NCI-H1436 (cell line): ENCODE results near the gene GNE.
"Not testable (repeated sequence)": the region's sequence is repeated elsewhere in the genome, so short reads cannot be mapped to it uniquely, and the experiment has no call there.

Source experiments
- DNase-seq: peaks from one replicate; lab custom pipeline; 2025; lab: John Stamatoyannopoulos, UW

GNE gene

DNA sequence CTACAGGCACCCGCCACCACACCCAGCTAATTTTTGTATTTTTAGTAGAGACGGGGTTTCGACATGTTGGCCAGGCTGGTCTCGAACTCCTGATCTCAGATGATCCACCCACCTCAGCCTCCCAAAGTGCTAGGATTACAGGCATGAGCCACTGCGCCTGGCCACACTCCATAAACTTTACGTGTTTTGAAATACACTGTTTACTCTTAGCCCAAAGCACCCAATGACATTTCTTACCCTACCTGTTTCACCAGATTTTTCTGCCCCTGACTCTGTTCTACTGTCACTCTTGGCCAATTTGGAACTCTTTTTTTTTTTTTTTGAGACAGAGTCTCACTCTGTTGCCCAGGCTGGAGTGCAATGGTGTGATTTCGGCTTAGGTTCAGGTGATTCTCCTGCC is 15.1 kb upstream of the GNE start:
- not testable (repeated sequence) for DNase-seq

DNA sequence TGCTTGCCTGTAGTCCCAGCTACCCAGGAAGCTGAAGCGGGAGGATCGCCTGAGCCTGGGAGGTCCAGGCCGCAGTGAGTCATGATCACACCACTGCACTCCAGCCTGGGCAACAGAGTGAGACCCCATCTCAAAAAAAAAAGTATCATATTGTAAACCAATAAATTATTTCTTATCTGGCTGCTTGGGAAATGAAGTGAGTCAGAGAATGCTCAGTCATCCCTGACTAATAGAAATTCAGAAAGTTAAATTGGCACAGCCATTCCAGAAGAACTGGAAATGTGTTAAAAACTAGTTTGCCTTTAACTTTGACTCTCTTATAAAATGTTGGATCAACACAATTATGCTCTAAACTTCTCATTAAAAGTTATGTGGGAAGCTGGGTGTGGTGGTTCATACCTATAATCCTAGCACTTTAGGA is 9.8 kb upstream of the GNE start:
- no peak for DNase-seq

DNA sequence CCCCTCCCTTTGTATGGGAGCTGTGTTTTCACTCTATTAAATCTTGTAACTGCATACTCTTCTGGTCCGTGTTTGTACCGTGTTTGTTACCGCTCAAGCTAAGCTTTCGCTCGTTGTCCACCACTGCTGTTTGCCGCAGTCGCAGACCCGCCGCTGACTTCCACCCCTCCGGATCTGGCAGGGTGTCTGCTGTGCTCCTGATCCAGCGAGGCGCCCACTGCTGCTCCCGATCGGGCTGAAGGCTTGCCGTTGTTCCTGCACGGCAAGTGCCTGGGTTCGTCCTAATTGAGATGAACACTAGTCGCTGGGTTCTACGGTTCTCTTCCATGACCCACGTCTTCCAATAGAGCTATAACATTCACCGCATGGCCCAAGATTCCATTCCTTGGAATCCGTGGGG is 6.6 kb upstream of the GNE start:
- DNase-seq, result no peak

DNA sequence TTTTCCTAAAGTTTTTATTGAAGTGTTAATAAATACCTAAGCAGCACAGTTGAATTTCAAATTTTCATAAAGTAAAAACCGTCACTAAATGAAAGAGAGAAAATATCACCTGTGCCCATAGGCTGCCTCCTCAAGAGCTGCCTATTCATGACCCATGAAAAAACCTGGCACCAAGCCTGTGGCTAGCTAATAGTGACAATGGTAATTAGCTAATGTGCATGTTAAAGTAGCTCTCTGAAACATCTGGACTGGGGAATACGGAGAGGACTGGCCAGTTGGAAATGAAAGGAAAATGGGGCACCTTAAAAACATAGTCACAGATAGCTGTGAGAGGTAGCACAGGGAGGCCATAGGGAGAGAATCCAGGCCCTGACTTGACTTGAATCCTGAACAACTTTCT is 5.4 kb upstream of the GNE start:
- DNase-seq, result no peak

DNA sequence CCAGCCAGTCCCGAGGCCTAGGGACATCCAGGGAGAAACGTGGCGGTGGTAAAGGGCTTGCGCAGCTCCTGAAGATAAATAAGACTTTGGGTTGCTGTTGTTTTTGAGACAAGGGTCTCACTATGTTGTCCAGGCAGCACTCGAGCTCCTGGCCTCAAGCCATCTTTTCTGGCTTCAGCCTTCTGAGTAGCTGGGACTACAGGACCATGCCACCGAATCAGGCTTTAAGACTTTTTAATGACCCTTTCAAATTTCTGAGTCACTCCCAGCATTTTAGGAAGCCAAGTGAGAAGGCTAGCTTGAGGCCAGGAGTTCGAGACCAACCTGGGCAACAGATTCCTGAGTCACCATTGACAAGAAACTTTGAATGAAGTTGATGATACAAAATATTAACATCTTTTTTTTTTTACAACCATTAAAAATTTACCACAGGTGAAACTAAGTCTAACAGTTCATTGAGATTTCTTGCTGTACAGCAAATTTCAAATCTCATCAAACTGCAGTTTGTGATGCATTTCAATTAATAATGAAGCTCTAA is 817 bp upstream of the GNE start:
- DNase-seq, result no peak

DNA sequence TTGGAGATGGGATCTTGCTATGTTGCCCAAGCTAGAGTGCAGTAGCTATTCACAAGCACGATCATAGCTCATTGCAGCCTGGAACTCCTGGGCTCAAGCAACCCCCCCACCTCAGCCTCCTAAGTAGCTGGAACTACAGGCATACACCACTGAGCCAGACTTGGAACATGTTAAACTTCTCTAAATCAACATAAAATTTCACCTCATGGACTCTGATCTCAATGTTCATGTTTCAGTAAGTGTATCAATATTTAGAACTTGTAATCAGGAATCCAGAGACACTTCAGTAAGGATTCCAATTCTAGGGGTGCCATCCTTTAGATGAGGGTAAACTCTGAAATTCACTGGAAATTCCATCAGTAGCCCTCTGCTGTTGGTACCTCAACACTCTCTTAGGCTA is 6.8 kb downstream of the GNE start:
- DNase-seq, result no peak

DNA sequence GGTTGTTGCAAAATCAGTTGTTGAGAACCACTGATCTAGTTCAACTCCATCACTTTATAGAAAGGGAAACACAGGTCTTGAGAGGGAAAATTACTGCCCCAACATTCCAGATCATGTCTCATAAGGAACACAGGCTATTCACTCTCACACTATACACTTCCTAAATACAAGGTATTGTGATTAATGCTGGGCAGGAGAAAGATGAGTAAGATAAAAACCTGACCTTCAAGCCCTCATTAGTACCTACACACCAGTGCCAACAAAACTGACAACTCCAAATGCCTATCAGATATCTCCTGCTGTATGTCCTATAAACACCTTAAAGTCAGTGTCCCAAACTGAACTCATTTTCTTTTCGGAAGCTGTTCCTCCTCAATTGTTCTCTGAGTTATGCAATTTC is 8.2 kb downstream of the GNE start:
- no peak for DNase-seq

DNA sequence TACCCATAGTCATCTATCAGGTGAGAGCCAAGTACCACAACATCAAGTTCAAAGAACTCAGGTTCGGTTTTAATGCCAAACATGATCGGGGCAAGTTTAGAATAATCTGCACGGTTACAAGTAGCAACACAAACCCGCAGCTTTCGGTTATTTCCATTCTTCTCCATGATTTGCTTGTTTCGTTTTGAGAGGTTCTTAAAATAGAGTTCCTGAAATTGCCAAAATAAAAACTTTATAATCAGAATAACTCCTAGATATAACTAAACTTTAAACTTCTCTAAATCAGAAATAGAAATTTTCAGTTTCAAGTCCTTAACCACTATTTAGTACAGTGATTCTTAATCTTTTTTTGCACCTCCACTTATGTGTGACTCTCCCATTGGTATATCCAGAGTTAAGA is 9.1 kb downstream of the GNE start:
- no peak for DNase-seq

DNA sequence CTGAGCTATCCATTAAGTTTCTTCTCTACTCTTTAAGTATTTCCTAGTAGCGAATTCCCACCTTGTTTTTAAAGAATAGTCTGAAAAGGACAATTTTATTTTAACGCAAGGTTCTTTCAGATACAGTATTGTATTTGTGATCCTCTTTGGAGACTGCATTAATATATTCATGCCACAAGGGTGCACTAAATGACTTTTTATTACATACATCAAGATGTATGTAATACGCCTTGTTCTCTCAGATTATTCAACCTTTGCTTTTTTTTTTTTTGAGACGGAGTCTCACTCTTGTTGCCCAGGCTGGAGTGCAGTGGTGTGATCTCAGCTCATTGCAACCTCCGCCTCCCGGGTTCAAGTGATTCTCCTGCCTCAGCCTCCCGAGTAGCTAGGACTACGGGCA is 10.2 kb downstream of the GNE start:
- not testable (repeated sequence) for DNase-seq

DNA sequence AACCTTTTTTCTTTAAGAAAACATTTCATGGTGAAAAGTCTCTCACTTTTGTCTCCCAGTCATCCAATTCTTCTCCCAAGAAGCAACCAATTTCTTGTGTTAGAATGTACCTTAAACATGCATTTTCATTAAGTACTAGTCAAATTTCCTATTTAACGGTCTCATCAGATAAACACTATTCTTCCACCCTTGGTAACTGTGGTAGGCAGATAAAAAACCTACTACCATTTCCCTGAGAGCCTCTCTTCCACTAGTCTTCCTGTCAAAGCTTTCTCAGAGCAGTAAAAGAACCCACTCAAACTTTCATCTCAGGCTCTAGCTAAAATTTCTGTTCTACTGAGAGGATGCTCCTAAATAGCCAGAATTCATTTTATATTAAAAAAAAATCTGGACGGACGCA is 10.9 kb downstream of the GNE start:
- DNase-seq, result no peak

DNA sequence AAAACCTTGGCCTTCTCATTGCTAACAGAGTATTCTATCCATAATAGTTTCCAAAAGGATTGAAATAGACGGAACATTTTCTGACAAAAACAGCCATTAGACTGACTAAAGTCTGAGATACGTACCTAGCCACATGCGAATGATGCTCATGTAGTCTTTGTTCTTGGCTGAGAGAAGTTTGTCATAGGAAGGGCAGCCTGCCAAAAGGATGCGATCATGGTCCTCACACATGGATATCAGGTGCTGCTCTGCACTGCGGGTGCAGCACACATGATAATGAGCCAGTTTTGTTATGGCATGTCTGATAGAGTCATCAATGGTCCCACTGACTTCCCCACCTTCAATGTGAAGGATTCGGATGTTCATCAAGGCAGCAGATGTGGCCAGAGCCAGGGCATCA is 12.3 kb downstream of the GNE start:
- DNase-seq, result no peak

DNA sequence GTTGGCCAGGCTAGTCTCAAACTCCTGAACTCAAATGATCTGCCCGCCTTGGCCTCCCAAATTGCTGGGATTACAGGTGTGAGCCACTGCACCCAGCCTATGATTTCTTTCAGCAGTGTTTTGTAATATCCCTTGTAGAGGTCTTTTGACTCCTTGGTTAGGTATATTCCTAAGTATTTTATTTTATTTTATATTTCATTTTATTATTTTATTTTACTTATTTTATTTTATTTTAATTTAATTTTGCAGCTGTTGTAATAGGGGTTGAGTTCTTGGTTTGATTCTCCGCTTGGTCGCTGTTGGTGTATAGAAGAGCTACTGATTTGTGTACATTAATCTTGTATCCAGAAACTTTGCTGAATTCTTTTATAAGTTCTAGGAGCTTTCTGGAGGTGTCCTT is 18.6 kb downstream of the GNE start:
- DNase-seq, result not testable (repeated sequence)

DNA sequence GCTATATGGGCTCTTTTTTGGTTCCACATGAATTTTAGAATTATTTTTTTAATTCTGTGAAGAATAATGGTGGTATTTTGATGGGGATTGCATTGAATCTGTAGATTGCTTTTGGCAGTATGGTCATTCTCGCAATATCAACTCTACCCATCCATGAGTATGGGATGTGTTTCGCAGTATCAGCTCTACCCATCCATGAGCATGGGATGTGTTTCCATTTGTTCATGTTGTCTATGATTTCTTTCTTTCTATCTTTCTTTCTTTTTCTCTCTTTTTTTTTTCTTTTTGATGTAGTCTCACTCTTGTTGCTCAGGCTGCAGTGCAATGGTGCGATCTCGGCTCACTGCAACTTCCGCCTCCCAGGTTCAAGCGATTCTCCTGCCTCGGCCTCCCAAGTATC is 19.0 kb downstream of the GNE start:
- not testable (repeated sequence) for DNase-seq

DNA sequence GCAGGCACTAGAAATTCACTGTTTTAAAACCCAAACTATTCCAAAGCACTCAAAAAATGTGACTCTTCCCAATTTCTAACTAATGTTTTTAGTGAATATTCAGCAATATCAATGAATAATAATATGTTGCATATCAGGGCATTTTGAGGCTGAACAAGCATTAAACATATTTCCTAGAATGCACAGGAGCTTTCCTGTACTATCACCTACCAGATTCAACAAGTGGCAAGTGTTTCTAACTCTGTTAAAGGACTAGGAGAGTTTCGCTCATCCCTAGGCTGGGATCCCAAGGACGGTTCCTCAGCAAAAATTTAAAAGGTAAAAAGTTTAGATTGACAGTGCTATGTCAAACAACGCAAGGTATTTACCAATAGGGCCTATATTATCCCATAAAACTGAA is 21.0 kb downstream of the GNE start:
- no peak for DNase-seq

DNA sequence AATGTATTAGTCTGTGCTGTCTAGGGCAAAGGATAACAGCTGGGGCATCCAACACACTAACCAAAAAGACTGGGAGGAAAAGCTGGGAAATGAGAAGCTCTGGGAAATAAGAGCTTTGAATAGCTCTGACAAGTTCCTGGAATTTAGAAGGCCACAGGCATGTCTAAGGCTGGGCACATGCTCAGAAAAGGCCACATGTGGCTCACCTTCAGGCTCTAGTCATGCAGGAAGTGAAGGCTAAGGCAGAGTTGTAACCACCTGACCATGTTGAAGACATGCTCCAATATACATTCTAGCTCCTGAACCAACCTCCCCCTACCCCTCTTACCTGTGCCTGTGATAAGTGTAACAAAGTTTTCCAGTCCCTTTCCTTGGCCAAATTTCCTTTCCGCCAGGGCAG is 35.8 kb downstream of the GNE start:
- no peak for DNase-seq

DNA sequence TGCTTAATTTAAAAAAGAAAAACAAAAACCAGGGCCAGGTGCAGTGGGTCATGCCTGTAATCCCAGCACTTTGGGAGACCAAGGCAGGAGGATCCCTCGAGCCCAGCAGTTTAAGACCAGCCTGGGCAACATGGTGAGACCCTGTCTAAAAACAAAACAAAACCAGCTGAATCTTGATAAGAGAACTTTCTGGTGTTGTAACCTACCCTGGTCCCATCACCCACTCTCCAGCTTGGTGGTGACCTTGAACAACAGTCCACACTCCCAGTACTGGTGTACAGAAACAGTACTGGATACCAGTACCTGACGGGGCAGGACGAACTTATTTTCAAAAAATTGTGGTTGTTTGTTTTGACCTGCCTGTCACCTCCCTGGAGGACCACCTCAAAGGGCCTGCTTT is 36.6 kb downstream of the GNE start:
- DNase-seq, result no peak

DNA sequence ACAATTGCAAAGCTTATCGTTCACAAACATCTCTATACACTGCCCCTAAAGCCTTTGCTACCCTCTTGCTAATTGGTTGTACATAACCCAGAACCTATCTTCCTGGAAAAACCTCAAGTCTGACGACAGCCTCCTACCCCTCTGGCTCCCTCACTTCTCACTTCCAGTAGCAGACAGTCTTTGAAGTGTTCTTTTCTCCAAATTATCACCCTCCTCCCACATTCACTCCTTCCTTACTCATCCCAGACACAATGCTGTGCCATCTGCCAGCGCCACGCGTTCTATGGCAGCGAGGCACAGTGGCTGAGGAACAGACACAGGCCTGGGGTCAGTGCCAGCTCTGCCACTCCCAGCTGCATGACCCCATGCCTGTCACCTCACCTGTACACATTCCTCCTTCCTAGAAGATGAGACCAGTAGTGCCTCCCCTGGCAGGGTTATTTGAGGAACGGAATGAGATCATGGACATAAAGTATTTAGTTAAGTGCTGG is 39.8 kb downstream of the GNE start:
- DNase-seq, result no peak

DNA sequence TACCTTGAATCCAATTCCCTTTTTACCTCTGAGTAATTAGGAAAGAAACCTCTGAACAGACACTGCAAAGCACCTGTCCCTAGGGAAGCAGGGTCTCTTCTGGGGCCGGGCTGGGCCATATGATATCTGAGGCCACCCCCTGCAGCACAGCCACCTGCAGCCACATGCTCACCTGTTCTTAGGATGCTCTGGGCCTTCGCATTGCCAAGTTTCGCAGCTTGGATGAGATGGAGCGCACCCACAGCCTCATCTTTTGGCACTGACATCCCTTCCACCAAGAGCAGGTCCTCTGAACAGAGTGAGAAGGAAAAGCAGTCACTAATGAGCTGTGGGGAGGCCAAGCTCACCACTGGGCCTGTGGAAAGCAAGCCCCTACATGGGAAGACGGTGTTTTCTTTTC is 40.2 kb downstream of the GNE start:
- no peak for DNase-seq

DNA sequence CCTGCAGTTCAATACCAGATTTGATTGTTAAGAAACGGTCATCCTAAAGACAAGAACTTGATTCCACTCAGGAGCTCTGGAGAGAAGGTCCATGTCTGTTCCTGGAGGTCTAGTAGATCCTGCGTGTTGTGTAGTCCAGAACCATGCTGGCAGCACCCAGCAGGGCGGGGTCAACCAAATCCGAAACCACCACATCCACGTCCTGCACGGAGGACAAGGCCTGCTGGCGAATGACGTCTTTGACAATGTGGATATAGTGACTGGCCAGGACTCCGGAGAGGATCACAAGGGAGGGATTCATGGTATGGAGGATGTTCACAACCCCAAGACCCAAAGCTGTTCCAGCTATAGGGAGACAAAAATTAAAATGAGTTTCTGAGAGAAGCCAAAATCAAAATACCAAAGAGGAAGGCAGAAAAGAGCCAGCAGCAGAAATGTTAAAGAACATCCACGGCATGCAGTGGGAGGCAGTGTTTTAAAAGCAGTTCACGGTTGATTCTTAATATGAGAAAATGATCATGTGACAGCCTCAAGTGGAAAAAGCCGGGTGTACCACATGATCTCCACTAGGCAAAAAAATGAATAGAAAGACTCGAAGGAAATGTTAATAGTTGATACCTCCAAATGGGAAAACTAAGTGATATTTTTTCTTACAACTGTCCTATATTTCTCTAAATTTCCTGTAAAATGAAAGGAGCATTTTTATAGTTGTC is 40.8 kb downstream of the GNE start:
- no peak for DNase-seq

DNA sequence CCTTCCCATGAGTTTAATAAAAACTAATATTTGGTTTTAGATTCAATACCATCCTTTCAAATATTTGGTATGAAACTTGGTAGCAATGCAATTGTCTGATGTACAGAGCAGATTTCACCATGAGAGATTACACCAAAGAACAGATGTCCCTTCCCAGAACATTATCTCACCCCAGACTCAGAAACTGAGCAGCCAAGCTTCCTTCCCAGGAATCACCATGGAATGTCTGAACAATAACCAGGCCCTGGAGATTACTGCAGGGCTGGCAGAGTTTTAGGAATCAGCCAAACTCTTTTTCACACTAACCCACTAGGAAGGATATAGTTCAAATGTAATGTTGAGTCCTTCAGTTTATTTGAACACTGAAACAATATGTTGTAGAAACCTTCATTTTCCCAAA is 43.7 kb downstream of the GNE start:
- no peak for DNase-seq

DNA sequence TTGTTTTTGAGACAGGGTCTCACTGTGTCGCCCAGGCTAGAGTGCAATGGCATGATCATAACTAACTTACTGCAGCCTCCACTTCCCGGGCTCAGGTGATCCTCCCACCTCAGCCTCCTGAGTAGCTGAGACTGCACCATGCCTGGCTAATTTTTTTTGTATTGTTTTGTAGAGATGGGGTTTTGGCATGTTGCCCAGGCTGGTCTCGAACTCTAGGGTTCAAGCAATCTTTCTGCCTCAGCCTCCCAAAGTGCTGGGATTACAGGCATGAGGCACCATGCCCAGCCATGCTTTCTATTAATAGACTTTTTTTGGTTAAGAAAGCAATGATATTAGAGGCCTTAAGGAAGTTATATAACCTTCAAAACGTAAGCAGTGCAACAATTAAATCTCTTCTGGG is 44.3 kb downstream of the GNE start:
- DNase-seq, result no peak

DNA sequence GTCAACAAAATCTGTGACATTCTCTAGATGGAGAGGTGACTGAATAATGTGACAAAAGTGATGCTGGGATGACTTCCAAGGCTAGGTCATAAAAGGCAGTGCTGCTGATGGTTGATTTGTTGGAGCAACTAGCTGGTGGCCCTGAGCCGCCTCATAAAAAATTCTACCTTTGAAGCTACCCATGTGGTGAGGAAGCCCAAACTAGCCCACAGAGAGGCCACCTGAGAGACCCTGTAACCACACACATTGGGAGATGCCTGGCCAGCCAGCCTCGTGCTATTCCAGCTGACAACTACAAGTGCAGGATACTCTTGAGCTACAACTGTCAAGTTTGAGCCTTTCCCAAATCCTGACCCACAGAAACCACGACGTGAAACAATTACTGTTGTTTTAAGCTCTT is 44.9 kb downstream of the GNE start:
- no peak for DNase-seq

DNA sequence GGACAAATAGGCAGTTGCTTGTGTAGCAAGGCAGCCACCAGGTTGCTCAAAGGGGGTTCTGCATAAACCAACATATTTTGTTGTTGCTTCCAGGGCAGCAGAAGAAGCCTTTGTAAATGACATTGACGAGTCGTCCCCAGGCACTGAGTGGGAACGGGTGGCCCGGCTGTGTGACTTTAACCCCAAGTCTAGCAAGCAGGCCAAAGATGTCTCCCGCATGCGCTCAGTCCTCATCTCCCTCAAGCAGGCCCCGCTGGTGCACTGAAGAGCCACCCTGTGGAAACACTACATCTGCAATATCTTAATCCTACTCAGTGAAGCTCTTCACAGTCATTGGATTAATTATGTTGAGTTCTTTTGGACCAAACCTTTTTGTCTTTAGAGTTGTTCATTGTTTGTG is 46.7 kb downstream of the GNE start:
- no peak for DNase-seq

DNA sequence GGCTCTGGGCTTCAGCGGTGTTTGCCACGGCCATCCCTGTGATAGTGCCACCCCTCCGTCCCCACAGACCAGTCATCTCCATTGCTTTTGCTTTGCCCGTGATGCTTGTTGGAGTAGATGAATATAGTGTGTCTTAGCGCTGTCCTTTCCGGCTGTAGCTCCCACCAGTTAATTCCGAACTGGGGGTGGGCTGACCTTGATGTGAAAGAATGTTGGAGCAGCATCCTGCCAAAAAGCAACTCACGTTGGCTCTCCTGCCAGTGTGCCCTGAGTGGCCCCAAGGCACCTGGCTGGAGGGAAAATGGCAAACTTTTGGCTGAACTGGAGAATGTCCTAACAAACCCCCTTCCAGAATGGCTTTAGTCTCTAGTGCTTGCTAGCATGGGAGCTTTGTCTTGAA is 47.5 kb downstream of the GNE start:
- DNase-seq, result no peak
